ENCODE results near the gene KDM6A. TPM values are rescaled to one million over a fixed set of nuclear protein-coding genes. Genes with fewer than 3 reads are reported as not detected.

KDM6A gene
- total and polyA plus RNA-seq, 9 of the 15 experiments (the other 6 are each of a cell fraction or from before 2014, with no cell fraction given) = 8.4 to 34.3 (median 22.9) TPM

DNA sequence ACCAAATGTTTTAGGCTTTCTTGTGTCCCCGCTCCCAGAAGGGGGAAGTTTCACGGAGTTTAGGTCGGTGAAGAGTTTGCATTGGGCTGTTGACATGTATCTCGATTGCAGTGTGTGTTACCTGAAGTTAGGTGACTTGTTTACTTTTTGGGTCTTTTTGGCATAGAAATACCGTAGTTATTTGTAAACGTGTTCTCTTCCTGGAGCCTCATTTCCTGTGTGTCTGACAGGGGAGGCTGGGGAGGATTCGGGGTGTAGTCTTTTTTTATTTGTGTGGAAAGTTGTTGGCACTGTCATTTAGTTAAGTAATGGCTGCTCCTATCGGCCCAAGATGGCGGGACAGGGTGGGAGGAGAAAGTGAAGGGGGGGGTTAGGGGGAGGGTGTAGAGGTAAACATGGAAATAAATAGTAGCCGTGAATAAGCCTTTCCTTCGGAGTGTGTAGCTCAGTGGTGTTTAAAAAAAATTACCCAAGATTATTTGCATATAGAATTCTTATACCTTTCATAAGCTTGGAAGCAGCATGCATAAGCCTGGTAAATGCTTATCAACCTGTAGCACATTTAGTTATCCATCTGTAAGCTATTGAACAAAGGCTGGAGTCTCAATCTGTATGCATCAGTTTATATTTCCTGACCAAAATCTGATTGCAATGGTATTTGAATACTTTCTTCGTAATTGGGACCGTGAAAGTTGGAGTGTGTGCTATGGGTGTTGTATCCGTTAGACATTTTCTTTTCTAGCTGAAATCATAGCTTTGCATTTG is 1.6 kb downstream of the KDM6A start (continued):
- TF ChIP-seq, protein P1, sequence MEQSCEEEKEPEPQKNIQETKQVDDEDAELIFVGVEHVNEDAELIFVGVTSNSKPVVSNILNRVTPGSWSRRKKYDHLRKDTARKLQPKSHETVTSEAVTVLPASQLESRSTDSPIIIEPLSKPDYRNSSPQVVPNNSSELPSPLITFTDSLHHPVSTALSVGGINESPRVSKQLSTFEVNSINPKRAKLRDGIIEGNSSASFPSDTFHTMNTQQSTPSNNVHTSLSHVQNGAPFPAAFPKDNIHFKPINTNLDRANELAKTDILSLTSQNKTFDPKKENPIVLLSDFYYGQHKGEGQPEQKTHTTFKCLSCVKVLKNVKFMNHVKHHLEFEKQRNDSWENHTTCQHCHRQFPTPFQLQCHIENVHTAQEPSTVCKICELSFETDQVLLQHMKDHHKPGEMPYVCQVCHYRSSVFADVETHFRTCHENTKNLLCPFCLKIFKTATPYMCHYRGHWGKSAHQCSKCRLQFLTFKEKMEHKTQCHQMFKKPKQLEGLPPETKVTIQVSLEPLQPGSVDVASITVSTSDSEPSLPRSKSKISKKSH (CRISPR knock-in tag; IDR thresholded peaks at IDR 0.05) = no peak
- TF ChIP-seq, protein P2, sequence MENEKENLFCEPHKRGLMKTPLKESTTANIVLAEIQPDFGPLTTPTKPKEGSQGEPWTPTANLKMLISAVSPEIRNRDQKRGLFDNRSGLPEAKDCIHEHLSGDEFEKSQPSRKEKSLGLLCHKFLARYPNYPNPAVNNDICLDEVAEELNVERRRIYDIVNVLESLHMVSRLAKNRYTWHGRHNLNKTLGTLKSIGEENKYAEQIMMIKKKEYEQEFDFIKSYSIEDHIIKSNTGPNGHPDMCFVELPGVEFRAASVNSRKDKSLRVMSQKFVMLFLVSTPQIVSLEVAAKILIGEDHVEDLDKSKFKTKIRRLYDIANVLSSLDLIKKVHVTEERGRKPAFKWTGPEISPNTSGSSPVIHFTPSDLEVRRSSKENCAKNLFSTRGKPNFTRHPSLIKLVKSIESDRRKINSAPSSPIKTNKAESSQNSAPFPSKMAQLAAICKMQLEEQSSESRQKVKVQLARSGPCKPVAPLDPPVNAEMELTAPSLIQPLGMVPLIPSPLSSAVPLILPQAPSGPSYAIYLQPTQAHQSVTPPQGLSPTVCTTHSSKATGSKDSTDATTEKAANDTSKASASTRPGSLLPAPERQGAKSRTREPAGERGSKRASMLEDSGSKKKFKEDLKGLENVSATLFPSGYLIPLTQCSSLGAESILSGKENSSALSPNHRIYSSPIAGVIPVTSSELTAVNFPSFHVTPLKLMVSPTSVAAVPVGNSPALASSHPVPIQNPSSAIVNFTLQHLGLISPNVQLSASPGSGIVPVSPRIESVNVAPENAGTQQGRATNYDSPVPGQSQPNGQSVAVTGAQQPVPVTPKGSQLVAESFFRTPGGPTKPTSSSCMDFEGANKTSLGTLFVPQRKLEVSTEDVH (IDR thresholded peaks at IDR 0.05; ENCODE audit: low read depth, partially characterized antibody) = no peak
- TF ChIP-seq BRF1 (IDR thresholded peaks at IDR 0.05; ENCODE audit: borderline replicate concordance, extremely low read depth, insufficient read length) = no peak
- TF ChIP-seq ZNF445 (CRISPR knock-in tag; IDR thresholded peaks at IDR 0.05; ENCODE audit: low read depth) = no peak
- TF ChIP-seq, protein P3, sequence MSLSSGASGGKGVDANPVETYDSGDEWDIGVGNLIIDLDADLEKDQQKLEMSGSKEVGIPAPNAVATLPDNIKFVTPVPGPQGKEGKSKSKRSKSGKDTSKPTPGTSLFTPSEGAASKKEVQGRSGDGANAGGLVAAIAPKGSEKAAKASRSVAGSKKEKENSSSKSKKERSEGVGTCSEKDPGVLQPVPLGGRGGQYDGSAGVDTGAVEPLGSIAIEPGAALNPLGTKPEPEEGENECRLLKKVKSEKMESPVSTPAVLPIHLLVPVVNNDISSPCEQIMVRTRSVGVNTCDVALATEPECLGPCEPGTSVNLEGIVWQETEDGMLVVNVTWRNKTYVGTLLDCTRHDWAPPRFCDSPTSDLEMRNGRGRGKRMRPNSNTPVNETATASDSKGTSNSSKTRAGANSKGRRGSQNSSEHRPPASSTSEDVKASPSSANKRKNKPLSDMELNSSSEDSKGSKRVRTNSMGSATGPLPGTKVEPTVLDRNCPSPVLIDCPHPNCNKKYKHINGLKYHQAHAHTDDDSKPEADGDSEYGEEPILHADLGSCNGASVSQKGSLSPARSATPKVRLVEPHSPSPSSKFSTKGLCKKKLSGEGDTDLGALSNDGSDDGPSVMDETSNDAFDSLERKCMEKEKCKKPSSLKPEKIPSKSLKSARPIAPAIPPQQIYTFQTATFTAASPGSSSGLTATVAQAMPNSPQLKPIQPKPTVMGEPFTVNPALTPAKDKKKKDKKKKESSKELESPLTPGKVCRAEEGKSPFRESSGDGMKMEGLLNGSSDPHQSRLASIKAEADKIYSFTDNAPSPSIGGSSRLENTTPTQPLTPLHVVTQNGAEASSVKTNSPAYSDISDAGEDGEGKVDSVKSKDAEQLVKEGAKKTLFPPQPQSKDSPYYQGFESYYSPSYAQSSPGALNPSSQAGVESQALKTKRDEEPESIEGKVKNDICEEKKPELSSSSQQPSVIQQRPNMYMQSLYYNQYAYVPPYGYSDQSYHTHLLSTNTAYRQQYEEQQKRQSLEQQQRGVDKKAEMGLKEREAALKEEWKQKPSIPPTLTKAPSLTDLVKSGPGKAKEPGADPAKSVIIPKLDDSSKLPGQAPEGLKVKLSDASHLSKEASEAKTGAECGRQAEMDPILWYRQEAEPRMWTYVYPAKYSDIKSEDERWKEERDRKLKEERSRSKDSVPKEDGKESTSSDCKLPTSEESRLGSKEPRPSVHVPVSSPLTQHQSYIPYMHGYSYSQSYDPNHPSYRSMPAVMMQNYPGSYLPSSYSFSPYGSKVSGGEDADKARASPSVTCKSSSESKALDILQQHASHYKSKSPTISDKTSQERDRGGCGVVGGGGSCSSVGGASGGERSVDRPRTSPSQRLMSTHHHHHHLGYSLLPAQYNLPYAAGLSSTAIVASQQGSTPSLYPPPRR (CRISPR knock-in tag; IDR thresholded peaks at IDR 0.05; ENCODE audit: borderline replicate concordance) = no peak
- TF ChIP-seq, protein P4, sequence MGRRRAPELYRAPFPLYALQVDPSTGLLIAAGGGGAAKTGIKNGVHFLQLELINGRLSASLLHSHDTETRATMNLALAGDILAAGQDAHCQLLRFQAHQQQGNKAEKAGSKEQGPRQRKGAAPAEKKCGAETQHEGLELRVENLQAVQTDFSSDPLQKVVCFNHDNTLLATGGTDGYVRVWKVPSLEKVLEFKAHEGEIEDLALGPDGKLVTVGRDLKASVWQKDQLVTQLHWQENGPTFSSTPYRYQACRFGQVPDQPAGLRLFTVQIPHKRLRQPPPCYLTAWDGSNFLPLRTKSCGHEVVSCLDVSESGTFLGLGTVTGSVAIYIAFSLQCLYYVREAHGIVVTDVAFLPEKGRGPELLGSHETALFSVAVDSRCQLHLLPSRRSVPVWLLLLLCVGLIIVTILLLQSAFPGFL (CRISPR knock-in tag; IDR thresholded peaks at IDR 0.05) = no peak
- TF ChIP-seq, protein P5, sequence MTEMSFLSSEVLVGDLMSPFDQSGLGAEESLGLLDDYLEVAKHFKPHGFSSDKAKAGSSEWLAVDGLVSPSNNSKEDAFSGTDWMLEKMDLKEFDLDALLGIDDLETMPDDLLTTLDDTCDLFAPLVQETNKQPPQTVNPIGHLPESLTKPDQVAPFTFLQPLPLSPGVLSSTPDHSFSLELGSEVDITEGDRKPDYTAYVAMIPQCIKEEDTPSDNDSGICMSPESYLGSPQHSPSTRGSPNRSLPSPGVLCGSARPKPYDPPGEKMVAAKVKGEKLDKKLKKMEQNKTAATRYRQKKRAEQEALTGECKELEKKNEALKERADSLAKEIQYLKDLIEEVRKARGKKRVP (CRISPR knock-in tag; IDR thresholded peaks at IDR 0.05) = no peak
- no peak for TF ChIP-seq CC2D1A (IDR thresholded peaks at IDR 0.05)
- TF ChIP-seq FOXM1 (IDR thresholded peaks at IDR 0.05; ENCODE audit: low read depth) = no peak
- TF ChIP-seq FOXM1 (CRISPR knock-in tag; IDR thresholded peaks at IDR 0.05; ENCODE audit: low read depth) = no peak
- no peak for TF ChIP-seq TSC22D4 (tag; IDR thresholded peaks at IDR 0.05)
- TF ChIP-seq EGR1 (conservative IDR thresholded peaks at IDR 0.05) = 0 out of 2 replicates have a peak, but pooled peaks have one; percentile 18
- TF ChIP-seq ZNF589 (CRISPR knock-in tag; IDR thresholded peaks at IDR 0.05; ENCODE audit: low read depth) = no peak
- no peak for TF ChIP-seq CREM (IDR thresholded peaks at IDR 0.05; ENCODE audit: low read depth)
- TF ChIP-seq HDAC6 (IDR thresholded peaks at IDR 0.05; ENCODE audit: low read depth, low read length) = no peak
- no peak for TF ChIP-seq BRD4 (IDR thresholded peaks at IDR 0.05)
